Right lobe of liver (tissue), 6 donors: ENCODE data around the gene FILIP1. TPM values are rescaled to one million over a fixed set of nuclear protein-coding genes. Genes with fewer than 3 reads are reported as not detected.

Experiments used
- ATAC-seq, 4 donors: fragments of 200-7000 bp; cut with Tn5 transposase; one replicate each; pipeline ENCODE4 v1.9.1; 2020; ENCODE audit warnings: mild to moderate bottlenecking in 4 of 4, moderate library complexity in 4 of 4
- DNase-seq, 3 donors: peaks; one replicate each; pipeline ENCODE4 v3.0.0-alpha.2; 2020
- H3K27ac ChIP-seq, 3 donors: fragments of 200-600 bp; one replicate each; pipeline ENCODE4 v1.8.0; 2022
- H3K27me3 ChIP-seq, 2 donors: fragments of 200-600 bp; one replicate each; pipeline ENCODE4 v1.8.0; 2022
- H3K36me3 ChIP-seq, 4 donors: fragments of 200-600 bp; sonication (generic) in 1 of 4; one replicate each; pipeline versions ENCODE4 v1.5.1 to v1.8.0; 2017 to 2022; ENCODE audit warnings: control low read depth in 1 of 4
- H3K4me1 ChIP-seq, 4 donors: fragments of 200-600 bp; sonication (generic) in 1 of 4; one replicate each; pipeline versions ENCODE4 v1.5.1 to v1.8.0; 2017 to 2022; ENCODE audit warnings: control low read depth in 1 of 4
- H3K4me3 ChIP-seq, 3 donors: fragments of 200-600 bp; one replicate each; pipeline ENCODE4 v1.8.0; 2022
- H3K9me3 ChIP-seq, 4 donors: fragments of 200-600 bp; sonication (generic) in 1 of 4; one replicate each; pipeline versions ENCODE4 v1.5.1 to v1.8.0; 2017 to 2022; ENCODE audit warnings: control low read depth in 1 of 4
- POLR2A ChIP-seq: fragments of 450-650 bp; IDR thresholded peaks from one replicate; pipeline ENCODE4 v1.6.1; 2017; ENCODE audit warnings: antibody characterized with exemption, mild to moderate bottlenecking
- WGBS: methylation state at CpG from one replicate; pipeline ENCODE4 v1.1.6; 2018; ENCODE audit warnings: low coverage, low lambda C conversion rate; ENCODE audit not compliant: insufficient coverage; ENCODE audit errors: missing lambda C conversion rate; 5-methylcytosine and 5-hydroxymethylcytosine counted together
- intact Hi-C, 2 donors: fragments of 100-400 bp; cut with DNase I; formaldehyde crosslinking; loops; one replicate each; pipeline versions ENCODE4 v1.11.2 to v1.14.1; 2022
- total RNA-seq, 6 experiments: library from RNA; depleted of rRNA in 2 of 6; stranded (reverse); fragments of >200 nt in 2 of 6; fragmentation: NEBNext Ultra II Directional in 3 of 6; extraction: Animal tissue kit (Norgen Biotek cat#: 25700) in 3 of 6; gene quantifications; one replicate each; pipeline versions ENCODE4 v1.1.0 to v1.2.4, GENCODE V29; 2016 to 2023
- TF ChIP-seq, protein P1 (sequence below), 4 donors: fragments of 200-600 bp in 3 of 4; fragments of 450-650 bp in 1 of 4; IDR thresholded peaks; one replicate each; pipeline versions ENCODE4 v1.5.1 to v1.8.0; 2016 to 2022; ENCODE audit warnings: antibody characterized with exemption in 4 of 4, mild to moderate bottlenecking in 2 of 4
- donor health status: DM: no; HTN: yes; CAD: no.
- donor health status: DM: no; HTN: no; CAD: no.
- donor health status: DM: no; HTN: no; CAD: no.
- donor health status: DM: no; HTN: yes; CAD: no.
- donor health status: DM: no; HTN: yes; CAD: no.

Gene FILIP1
- total RNA-seq, 6 experiments from 2014 or later, result 0.95 to 2.2 (median 1.6) TPM

- WGBS, result 29% methylated on average over 3 of the region's 3 CpGs
These were observed 84.3 kb downstream of the FILIP1 start for GRCh38 chr6:75409286-75409685.

GRCh38 chr6:75403563-75404080 is 90.0 kb downstream of the FILIP1 start:
- TF ChIP-seq POLR2A, result no peak
- TF ChIP-seq, protein P1, sequence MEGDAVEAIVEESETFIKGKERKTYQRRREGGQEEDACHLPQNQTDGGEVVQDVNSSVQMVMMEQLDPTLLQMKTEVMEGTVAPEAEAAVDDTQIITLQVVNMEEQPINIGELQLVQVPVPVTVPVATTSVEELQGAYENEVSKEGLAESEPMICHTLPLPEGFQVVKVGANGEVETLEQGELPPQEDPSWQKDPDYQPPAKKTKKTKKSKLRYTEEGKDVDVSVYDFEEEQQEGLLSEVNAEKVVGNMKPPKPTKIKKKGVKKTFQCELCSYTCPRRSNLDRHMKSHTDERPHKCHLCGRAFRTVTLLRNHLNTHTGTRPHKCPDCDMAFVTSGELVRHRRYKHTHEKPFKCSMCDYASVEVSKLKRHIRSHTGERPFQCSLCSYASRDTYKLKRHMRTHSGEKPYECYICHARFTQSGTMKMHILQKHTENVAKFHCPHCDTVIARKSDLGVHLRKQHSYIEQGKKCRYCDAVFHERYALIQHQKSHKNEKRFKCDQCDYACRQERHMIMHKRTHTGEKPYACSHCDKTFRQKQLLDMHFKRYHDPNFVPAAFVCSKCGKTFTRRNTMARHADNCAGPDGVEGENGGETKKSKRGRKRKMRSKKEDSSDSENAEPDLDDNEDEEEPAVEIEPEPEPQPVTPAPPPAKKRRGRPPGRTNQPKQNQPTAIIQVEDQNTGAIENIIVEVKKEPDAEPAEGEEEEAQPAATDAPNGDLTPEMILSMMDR (IDR thresholded peaks at IDR 0.05), result no peak

More at GRCh38 chr6:75409286-75409685, 84.3 kb downstream of the FILIP1 start:
- Histone ChIP-seq H3K4me1 (no peaks in the 10 kb centered on the region), H3K36me3 (no peaks in the 10 kb centered on the region), H3K27ac (no peak overlapping the region), H3K9me3 (no peaks in the 10 kb centered on the region), H3K27me3 (no peaks in the 10 kb centered on the region), H3K4me3 (no peak overlapping the region)
- intact Hi-C loops, result no loop called here
- DNase-seq (no peak), ATAC-seq (no peak)
- TF ChIP-seq, protein P1 (IDR thresholded peaks at IDR 0.05), result no peak

DNA sequence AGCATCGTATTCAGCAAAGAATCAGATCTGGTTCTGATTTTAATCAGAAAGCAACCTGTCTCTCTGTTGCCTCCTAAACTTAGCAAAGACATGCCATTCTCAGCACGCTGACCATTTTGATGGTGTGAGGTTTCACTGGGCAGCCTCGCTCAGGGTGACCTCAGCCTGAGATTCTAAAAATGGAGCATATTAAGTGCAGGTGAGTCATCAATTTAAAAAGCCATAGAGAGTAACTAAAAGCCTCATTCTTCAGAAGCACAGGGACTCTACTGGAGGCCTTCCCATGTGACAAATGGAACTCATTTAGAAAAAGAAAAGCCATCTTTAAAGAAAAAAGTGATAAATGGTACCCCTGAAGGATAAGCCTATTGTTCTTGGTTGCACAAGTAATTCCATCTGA is 91.3 kb downstream of the FILIP1 start:
- Histone ChIP-seq H3K4me1 (no peaks in the 10 kb centered on the region), H3K27me3 (no peaks in the 10 kb centered on the region), H3K9me3 (no peaks in the 10 kb centered on the region), H3K27ac (no peak overlapping the region), H3K36me3 (no peaks in the 10 kb centered on the region), H3K4me3 (no peak overlapping the region)
- WGBS, result 54% methylated on average over 3 of the region's 3 CpGs
- intact Hi-C loops, result no loop called here
- DNase-seq, result no peak
- TF ChIP-seq, protein P1 (IDR thresholded peaks at IDR 0.05), result no peak
- no peak for TF ChIP-seq POLR2A
- no peak for ATAC-seq

More at GRCh38 chr6:75403563-75404080, 90.0 kb downstream of the FILIP1 start:
- ATAC-seq (no peak), DNase-seq (no peak)
- Histone ChIP-seq H3K4me1 (no peaks in the 10 kb centered on the region), H3K36me3 (no peaks in the 10 kb centered on the region), H3K27me3 (no peaks in the 10 kb centered on the region), H3K9me3 (no peaks in the 10 kb centered on the region), H3K27ac (no peak overlapping the region), H3K4me3 (no peak overlapping the region)
- WGBS, result 37% methylated on average over 3 of the region's 3 CpGs
- intact Hi-C loops, result no loop called here

DNA sequence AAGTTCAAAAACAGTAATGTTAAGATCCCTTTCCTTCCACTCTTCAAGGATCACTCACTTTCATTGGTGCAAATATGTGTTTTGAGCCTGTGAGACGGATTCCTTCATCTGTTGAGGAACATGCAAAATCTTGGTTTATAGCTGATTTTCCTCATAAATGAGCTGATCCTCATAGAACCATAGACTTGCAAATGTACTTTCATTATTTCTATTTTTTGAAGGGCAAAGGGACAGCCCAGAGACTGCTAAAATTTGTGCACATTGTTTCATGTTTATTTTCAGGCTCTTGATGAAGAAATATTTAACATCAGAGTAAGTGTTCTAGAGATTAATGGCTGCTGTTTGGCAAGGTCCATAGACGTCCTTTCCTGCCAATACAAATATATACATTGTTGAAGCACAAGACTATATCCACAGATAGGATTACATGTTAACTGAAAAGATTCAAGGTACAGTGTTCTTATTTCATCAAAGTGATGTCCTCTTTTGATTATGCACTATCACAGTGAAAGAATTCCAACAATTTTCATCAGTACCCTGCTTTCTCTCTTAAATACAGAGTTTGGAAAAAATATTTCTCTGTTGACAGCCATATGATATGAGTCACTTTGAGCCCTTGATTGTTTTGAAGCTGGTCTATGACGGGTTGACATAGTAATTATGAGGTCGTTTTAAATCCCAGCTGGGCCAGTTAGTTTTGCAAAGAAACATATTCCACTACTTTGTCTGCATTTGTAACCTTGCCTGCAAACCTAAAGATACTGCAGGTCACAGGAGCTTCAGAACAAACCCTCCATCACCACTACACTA is 95.7 kb downstream of the FILIP1 start:
- Histone ChIP-seq H3K4me3 (no peak overlapping the region), H3K4me1 (no peaks in the 10 kb centered on the region), H3K27me3 (no peaks in the 10 kb centered on the region), H3K9me3 (no peaks in the 10 kb centered on the region), H3K27ac (no peak overlapping the region), H3K36me3 (no peaks in the 10 kb centered on the region)
- TF ChIP-seq POLR2A, result no peak
- TF ChIP-seq, protein P1 (IDR thresholded peaks at IDR 0.05), result no peak
- DNase-seq, result no peak
- intact Hi-C loops, result no loop called here
- no peak for ATAC-seq
- WGBS, result 34% methylated on average over 4 of the region's 4 CpGs
